ENCODE results near the gene AFAP1L2.

DNA sequence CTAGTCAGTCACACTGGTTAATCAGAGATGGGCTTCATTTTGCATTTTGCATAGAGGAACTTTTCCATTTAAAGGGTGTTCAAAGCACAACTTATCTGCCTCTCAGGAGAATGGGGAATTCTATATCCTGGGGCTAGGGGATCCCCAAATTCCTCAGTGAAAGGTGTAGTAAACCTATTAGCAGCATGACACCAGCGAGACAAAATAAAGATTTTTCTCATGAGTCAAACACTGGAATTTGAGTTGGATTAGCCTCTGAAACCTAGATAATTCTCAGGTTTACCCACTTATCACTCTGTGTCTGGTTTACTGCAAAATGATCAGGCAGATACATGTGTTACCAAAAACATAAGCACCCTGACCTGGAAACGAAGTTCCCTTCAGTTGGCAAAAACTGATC, 2.1 kb downstream of the AFAP1L2 start:
- TF ChIP-seq, protein P1, sequence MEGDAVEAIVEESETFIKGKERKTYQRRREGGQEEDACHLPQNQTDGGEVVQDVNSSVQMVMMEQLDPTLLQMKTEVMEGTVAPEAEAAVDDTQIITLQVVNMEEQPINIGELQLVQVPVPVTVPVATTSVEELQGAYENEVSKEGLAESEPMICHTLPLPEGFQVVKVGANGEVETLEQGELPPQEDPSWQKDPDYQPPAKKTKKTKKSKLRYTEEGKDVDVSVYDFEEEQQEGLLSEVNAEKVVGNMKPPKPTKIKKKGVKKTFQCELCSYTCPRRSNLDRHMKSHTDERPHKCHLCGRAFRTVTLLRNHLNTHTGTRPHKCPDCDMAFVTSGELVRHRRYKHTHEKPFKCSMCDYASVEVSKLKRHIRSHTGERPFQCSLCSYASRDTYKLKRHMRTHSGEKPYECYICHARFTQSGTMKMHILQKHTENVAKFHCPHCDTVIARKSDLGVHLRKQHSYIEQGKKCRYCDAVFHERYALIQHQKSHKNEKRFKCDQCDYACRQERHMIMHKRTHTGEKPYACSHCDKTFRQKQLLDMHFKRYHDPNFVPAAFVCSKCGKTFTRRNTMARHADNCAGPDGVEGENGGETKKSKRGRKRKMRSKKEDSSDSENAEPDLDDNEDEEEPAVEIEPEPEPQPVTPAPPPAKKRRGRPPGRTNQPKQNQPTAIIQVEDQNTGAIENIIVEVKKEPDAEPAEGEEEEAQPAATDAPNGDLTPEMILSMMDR (IDR thresholded peaks at IDR 0.05; ENCODE audit: insufficient read depth, low read length, poor library complexity, severe bottlenecking): no peak
- no peak for TF ChIP-seq EZH2phosphoT487 (conservative IDR thresholded peaks at IDR 0.05; ENCODE audit: low read length)

Measured in SU-DHL-6 (cell line).